Stimulated activated naive CD4-positive, alpha-beta T cell (primary cell): Measurements from ENCODE around the gene PLXNA4.

Source experiments
- DNase-seq, 6 experiments: peaks; one replicate each; lab custom pipeline; 2025; lab: John Stamatoyannopoulos, UW

The PLXNA4 gene

GRCh38 chr7:132117181-132117580 lies 459.1 kb downstream of the PLXNA4 start:
- DNase-seq = no peak

DNA sequence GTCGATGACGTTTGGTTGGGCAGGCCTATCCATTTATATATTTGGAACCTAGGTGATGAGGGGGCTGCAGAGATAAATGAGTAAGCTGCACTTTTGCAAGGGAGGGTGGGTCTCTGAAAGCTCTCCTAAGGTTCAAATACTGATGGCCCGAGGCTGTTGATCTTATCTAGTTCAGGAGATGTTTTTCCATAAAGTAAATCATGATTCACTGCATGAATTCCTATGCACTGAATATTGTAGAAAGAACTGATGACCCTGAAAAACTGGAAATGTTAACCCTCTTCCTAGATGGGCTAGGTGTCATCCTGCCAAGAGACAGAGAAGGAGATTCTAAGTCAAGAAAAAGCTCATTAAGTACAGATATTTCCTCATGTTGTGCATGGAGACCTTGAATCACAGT lies 459.9 kb downstream of the PLXNA4 start:
- DNase-seq = no peak

DNA sequence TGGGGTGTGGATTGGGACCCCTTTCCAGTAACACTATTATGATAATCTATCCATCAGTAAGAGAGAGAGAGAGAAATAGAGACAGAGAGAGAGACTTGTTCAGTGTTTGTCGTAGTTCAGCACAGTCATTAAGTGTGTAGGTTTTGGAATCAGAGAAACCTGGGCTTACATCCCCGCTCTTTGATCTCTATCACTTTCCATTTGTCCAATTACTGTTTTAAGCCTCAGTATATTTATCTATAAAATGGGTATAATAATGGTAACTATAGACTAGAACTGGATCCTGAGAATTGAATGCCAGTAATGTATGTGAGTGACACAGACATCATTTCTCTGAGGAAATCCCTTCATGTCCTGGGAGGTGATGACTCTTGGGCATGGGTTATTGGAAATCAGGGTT lies 460.5 kb downstream of the PLXNA4 start:
- no peak for DNase-seq

- DNase-seq = no peak
Measured at GRCh38 chr7:132115028-132115427, 461.2 kb downstream of the PLXNA4 start.

DNA sequence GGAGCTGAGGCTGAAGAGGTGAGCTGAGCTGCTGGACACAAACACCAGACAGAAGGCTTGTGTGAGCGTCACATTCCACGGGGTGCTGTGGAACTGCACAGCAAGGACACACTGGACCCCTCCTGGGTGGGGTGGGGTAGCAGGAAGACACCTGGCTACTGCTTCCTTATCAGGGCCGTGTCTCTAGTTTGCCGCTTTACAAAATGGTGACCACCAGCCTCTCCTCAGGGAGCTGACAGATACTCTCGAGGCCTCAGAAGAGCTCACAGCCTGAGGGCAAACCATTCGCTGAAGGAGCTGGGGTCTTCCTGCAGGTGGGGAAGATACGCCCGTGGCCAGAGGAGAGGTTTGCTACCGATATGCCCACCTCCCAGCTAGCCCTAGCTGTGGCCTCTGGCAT lies 461.9 kb downstream of the PLXNA4 start:
- DNase-seq = no peak

GRCh38 chr7:132113536-132114371 lies 462.5 kb downstream of the PLXNA4 start:
- no peak for DNase-seq

- DNase-seq = no peak
Measured at GRCh38 chr7:132112657-132113056, 463.6 kb downstream of the PLXNA4 start.

- DNase-seq = no peak
Measured at GRCh38 chr7:132112106-132112505, 464.2 kb downstream of the PLXNA4 start.

DNA sequence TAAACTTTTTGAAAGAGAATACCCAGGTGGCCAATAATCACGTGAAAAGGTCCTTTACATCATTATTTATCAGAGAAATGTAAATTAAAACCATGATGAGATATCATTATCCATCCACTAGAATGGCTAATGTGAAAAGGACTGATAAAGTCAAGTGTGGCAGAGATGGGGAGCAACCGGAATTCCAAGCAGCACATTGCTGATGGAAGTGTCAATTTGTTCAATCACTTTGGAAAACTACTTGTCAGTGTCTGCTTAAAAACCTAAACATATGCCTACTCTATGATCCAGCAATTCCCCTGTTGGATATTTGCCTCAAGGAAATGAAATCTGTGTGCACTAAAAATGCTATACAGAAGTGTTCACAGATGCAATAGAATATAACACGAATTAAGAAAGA lies 465.6 kb downstream of the PLXNA4 start:
- no peak for DNase-seq

GRCh38 chr7:132109769-132110168 lies 466.5 kb downstream of the PLXNA4 start:
- no peak for DNase-seq

- no peak for DNase-seq
Measured at GRCh38 chr7:132108563-132108962, 467.7 kb downstream of the PLXNA4 start.

GRCh38 chr7:132106491-132106890 lies 469.8 kb downstream of the PLXNA4 start:
- no peak for DNase-seq

GRCh38 chr7:132105096-132105495 lies 471.2 kb downstream of the PLXNA4 start:
- DNase-seq = no peak

- no peak for DNase-seq
Measured at GRCh38 chr7:132103718-132104117, 472.6 kb downstream of the PLXNA4 start.

GRCh38 chr7:132102942-132103341 lies 473.3 kb downstream of the PLXNA4 start:
- no peak for DNase-seq

DNA sequence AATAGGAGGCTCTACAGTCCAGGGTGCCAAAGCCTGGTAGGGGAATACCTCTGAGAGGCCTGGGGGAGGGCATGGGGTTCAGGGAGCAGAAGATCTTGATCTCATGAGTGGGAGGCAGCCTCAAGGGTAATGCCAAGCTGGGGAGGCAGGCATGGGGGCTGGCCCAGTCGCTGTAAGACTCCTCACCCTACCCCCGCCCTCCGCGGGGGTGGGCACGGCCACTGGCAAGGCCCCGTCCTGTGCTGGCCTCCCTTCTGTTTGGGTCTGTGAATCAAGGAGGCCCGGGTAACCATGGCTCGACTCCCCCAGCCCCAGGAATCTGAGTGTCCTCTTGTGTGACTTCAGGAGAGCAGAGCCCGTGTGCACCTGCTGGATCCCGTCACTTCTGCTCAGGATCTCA lies 473.9 kb downstream of the PLXNA4 start:
- DNase-seq = no peak

DNA sequence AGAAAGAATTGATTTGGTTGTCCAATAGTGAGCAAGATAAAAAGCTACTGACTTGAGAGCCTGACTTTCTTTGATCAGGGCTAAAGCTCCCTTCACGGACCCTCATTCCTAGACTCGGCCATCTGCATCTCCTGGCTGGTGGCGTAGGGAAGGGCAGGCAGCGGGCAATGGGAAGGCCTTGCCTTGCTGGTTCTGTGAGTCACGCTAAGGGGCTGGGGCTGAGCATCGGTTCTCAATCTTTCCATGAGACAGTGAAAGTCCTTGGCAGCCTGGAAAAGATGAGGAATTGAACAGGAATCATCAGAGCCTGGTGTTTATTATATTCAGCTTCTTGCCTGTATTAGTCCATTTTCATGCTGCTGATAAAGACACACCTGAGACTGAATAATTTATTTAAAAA lies 475.3 kb downstream of the PLXNA4 start:
- DNase-seq = no peak

DNA sequence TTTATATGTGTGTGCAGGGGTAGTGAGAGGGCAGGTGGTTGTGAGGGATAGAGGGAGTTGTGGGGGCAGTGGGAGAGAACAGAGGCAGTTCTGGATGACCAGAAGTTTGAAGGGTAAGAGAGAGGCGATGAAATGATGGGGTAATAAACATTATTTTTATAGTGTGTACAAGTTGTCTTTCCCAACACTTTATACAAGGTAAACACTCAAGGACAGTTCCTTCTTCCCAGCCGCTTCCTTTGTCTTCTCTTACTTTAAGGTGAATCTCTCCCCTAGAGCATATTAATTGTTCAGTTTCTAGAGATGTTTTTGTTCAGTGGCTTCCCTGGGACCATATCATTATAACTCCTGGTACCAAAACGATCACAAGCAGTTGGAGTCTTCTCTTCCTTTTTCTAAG lies 475.8 kb downstream of the PLXNA4 start:
- no peak for DNase-seq

GRCh38 chr7:132099163-132099562 lies 477.1 kb downstream of the PLXNA4 start:
- no peak for DNase-seq

GRCh38 chr7:132098327-132098726 lies 477.9 kb downstream of the PLXNA4 start:
- DNase-seq = no peak

DNA sequence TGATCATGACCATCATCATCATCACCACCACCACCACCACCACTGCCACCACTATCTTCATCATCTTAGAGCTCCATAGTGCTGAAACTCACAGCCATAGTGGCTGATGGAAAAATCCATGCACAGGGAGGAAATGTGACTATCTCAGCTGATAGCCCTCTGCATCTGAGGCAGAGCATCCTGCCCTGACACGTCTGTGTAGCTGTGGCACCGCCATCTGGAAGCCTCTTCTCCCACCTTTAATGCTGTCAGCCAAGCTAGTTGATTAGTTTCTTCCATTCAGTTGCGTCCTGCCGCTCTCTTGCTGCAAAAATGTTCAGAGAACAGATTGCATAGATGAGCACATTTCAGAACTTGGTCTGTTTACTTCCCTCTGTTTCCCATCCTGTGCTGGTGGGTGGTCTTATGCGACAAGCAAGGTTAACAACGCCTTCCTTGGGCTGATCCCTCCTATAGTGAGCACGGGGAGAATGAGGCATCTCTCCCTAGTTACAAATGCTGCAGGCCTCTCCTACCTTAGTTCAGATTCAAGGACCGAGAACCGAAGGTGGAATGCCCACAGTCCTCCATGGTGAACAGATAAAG lies 478.6 kb downstream of the PLXNA4 start:
- no peak for DNase-seq

GRCh38 chr7:132095111-132095765 lies 481.0 kb downstream of the PLXNA4 start:
- DNase-seq = no peak

GRCh38 chr7:132092106-132092505 lies 484.2 kb downstream of the PLXNA4 start:
- DNase-seq = no peak
